HepG2 (cell line): ENCODE measurements around the gene THAP3. TPM values are rescaled to one million over a fixed set of nuclear protein-coding genes. Genes with fewer than 3 reads are reported as not detected.

Source experiments
- EEA1 ChIP-seq: sonication (generic); formaldehyde crosslinking; IDR thresholded peaks from 2 replicates; pipeline ENCODE4 v1.5.1; 2020; ENCODE audit warnings: mild to moderate bottlenecking, missing genetic modification reagents, borderline replicate concordance
- FLYWCH1 ChIP-seq: sonication (generic); formaldehyde crosslinking; IDR thresholded peaks from 2 replicates; pipeline ENCODE4 v1.8.1; 2023; ENCODE audit warnings: mild to moderate bottlenecking, missing genetic modification reagents
- GFI1 ChIP-seq: sonication (generic); formaldehyde crosslinking; IDR thresholded peaks from 2 replicates; pipeline ENCODE4 v1.5.0; 2020; ENCODE audit warnings: missing genetic modification reagents, mild to moderate bottlenecking, borderline replicate concordance
- ISL2 ChIP-seq: sonication (generic); formaldehyde crosslinking; IDR thresholded peaks from 2 replicates; pipeline ENCODE4 v1.5.0; 2020; ENCODE audit warnings: missing genetic modification reagents
- PBX3 ChIP-seq: sonication (generic); formaldehyde crosslinking; IDR thresholded peaks from 2 replicates; pipeline ENCODE4 v1.8.1; 2023; ENCODE audit warnings: missing genetic modification reagents, inconsistent platforms, borderline replicate concordance
- ZNF3 ChIP-seq: IDR thresholded peaks from 2 replicates; pipeline ENCODE4 v1.7.0; 2017; ENCODE audit warnings: inconsistent platforms
- ZNF629 ChIP-seq: sonication (generic); formaldehyde crosslinking; conservative IDR thresholded peaks from 2 replicates; pipeline ENCODE4 v1.5.0; 2020; ENCODE audit warnings: missing genetic modification reagents
- ZNF75D ChIP-seq: sonication (generic); formaldehyde crosslinking; IDR thresholded peaks from 2 replicates; pipeline ENCODE4 v1.8.1; 2023; ENCODE audit warnings: missing genetic modification reagents, mild to moderate bottlenecking, borderline replicate concordance
- ZNF777 ChIP-seq: sonication (generic); formaldehyde crosslinking; IDR thresholded peaks from 2 replicates; pipeline ENCODE4 v1.4.0; 2020; ENCODE audit warnings: missing genetic modification reagents
- ZNF816 ChIP-seq: sonication (generic); formaldehyde crosslinking; IDR thresholded peaks from 2 replicates; pipeline ENCODE4 v1.8.0; 2022; ENCODE audit warnings: missing genetic modification reagents, mild to moderate bottlenecking, borderline replicate concordance
- polyA plus RNA-seq, 8 experiments: library from polyadenylated mRNA; depleted of rRNA in 3 of 8; stranded (reverse) in 7 of 8; unstranded in 1 of 8; fragments of >200 nt; fragmentation: Illumina TruSeq in 4 of 8; extraction: Trizol in 4 of 8; gene quantifications; 2 replicates each; pipeline versions ENCODE4 v1.2.1 to v1.2.3, GENCODE V29; 2011 to 2016; ENCODE audit warnings: low read depth in 4 of 8, missing spikeins in 1 of 8, mixed read lengths in 1 of 8; ENCODE audit not compliant: insufficient read depth in 1 of 8
- total RNA-seq, 5 experiments: library from RNA; depleted of rRNA; stranded (reverse); fragments of >200 nt; fragmentation: Illumina TruSeq; extraction: Trizol; gene quantifications; 2 replicates each; pipeline ENCODE4 v1.2.3, GENCODE V29; 2016; ENCODE audit warnings: low read depth in 1 of 5
- TF ChIP-seq, protein P1 (sequence below): sonication (generic); formaldehyde crosslinking; IDR thresholded peaks from 2 replicates; pipeline ENCODE4 v1.8.1; 2022; ENCODE audit warnings: low read depth, mild to moderate bottlenecking, missing genetic modification reagents
- TF ChIP-seq, protein P2 (sequence below), 2 experiments: fragments of 450-650 bp in 1 of 2; sonication (generic) in 1 of 2; formaldehyde crosslinking; IDR thresholded peaks; 2 replicates each; pipeline versions ENCODE4 v1.5.0 to v1.8.0; 2020 to 2022; ENCODE audit warnings: mild to moderate bottlenecking in 1 of 2, missing genetic modification reagents in 1 of 2
- TF ChIP-seq, protein P3 (sequence below), 2 experiments: sonication (generic) in 1 of 2; formaldehyde crosslinking in 1 of 2; IDR thresholded peaks; 2 replicates each; pipeline versions ENCODE4 v1.6.1 to v1.9.0; 2014 to 2022; ENCODE audit warnings: antibody characterized with exemption in 1 of 2, borderline replicate concordance in 1 of 2, inconsistent platforms in 1 of 2, low read depth in 1 of 2, missing genetic modification reagents in 1 of 2
- TF ChIP-seq, protein P4 (sequence below): sonication (generic); formaldehyde crosslinking; IDR thresholded peaks from 2 replicates; pipeline ENCODE4 v1.5.0; 2020; ENCODE audit warnings: mild to moderate bottlenecking, missing genetic modification reagents

Gene THAP3
- total and polyA plus RNA-seq, 2 of the 13 experiments (the other 11 are each of a cell fraction or from before 2014, with no cell fraction given): 10.3 to 14.9 TPM

DNA sequence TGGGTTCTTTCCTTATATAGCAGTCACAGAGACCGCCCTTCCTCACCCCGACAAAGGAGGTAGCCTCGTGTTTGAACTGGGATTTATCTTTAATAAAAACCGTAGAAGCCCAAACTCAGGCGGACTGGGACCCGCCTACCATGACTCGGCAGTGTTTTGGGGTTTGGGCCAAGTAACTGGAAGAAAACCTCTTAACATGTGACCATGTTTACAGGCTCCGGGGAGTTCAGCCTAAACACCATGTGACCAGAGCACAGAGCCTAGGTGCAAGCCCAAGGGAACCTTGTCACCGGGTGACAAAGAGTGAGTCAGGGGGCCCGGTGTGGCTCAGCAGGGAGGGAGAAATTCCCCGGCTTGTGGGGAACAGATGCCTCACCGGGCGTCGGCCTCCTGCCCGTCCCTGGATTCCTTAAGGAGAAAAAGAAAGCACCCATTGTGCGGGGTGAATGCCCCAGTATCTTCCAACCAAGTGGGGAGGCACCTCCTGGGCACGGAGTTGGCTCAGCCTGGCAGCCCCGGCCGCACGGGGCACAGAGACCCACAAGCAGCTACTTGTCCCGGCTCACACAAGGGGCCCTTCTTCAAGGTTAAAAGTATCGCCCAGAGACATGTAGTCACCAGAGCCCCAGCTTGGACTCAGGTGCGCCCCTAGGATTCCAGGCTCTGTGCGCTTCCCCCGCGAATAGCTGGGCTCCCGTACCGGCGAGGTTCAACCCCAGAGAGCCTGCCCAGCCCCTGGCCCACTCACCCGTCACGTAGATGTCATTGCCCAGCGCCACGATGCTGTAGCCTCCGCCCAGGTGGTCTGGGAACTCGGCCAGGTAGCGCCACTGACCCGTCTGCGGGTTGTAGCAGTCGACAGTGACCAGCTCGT, 23.4 kb upstream of the THAP3 start (continued):
- TF ChIP-seq PBX3 (CRISPR knock-in tag) (no peak), ZNF75D (CRISPR knock-in tag) (no peak), FLYWCH1 (no peak), ZNF777 (no peak), ZNF629 (CRISPR knock-in tag) (no peak), ISL2 (CRISPR knock-in tag) (no peak), ZNF816 (CRISPR knock-in tag) (no peak), GFI1 (CRISPR knock-in tag) (no peak), ZNF3 (CRISPR knock-in tag) (no peak), EEA1 (CRISPR knock-in tag) (no peak)
- TF ChIP-seq, protein P1, sequence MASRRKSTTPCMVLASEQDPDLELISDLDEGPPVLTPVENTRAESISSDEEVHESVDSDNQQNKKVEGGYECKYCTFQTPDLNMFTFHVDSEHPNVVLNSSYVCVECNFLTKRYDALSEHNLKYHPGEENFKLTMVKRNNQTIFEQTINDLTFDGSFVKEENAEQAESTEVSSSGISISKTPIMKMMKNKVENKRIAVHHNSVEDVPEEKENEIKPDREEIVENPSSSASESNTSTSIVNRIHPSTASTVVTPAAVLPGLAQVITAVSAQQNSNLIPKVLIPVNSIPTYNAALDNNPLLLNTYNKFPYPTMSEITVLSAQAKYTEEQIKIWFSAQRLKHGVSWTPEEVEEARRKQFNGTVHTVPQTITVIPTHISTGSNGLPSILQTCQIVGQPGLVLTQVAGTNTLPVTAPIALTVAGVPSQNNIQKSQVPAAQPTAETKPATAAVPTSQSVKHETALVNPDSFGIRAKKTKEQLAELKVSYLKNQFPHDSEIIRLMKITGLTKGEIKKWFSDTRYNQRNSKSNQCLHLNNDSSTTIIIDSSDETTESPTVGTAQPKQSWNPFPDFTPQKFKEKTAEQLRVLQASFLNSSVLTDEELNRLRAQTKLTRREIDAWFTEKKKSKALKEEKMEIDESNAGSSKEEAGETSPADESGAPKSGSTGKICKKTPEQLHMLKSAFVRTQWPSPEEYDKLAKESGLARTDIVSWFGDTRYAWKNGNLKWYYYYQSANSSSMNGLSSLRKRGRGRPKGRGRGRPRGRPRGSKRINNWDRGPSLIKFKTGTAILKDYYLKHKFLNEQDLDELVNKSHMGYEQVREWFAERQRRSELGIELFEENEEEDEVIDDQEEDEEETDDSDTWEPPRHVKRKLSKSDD (CRISPR knock-in tag): no peak
- TF ChIP-seq, protein P2, sequence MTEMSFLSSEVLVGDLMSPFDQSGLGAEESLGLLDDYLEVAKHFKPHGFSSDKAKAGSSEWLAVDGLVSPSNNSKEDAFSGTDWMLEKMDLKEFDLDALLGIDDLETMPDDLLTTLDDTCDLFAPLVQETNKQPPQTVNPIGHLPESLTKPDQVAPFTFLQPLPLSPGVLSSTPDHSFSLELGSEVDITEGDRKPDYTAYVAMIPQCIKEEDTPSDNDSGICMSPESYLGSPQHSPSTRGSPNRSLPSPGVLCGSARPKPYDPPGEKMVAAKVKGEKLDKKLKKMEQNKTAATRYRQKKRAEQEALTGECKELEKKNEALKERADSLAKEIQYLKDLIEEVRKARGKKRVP (CRISPR knock-in tag; IDR thresholded peaks at IDR 0.05): peak in 1 of 2 experiments; percentile 27; a peak in 1 of 4 replicates
- TF ChIP-seq, protein P3, sequence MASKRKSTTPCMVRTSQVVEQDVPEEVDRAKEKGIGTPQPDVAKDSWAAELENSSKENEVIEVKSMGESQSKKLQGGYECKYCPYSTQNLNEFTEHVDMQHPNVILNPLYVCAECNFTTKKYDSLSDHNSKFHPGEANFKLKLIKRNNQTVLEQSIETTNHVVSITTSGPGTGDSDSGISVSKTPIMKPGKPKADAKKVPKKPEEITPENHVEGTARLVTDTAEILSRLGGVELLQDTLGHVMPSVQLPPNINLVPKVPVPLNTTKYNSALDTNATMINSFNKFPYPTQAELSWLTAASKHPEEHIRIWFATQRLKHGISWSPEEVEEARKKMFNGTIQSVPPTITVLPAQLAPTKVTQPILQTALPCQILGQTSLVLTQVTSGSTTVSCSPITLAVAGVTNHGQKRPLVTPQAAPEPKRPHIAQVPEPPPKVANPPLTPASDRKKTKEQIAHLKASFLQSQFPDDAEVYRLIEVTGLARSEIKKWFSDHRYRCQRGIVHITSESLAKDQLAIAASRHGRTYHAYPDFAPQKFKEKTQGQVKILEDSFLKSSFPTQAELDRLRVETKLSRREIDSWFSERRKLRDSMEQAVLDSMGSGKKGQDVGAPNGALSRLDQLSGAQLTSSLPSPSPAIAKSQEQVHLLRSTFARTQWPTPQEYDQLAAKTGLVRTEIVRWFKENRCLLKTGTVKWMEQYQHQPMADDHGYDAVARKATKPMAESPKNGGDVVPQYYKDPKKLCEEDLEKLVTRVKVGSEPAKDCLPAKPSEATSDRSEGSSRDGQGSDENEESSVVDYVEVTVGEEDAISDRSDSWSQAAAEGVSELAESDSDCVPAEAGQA (IDR thresholded peaks at IDR 0.05; ENCODE audit: low read depth): no peak
- TF ChIP-seq, protein P3 (CRISPR knock-in tag; IDR thresholded peaks at IDR 0.05; ENCODE audit: borderline replicate concordance): no peak
- TF ChIP-seq, protein P4, sequence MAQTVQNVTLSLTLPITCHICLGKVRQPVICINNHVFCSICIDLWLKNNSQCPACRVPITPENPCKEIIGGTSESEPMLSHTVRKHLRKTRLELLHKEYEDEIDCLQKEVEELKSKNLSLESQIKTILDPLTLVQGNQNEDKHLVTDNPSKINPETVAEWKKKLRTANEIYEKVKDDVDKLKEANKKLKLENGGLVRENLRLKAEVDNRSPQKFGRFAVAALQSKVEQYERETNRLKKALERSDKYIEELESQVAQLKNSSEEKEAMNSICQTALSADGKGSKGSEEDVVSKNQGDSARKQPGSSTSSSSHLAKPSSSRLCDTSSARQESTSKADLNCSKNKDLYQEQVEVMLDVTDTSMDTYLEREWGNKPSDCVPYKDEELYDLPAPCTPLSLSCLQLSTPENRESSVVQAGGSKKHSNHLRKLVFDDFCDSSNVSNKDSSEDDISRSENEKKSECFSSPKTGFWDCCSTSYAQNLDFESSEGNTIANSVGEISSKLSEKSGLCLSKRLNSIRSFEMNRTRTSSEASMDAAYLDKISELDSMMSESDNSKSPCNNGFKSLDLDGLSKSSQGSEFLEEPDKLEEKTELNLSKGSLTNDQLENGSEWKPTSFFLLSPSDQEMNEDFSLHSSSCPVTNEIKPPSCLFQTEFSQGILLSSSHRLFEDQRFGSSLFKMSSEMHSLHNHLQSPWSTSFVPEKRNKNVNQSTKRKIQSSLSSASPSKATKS (CRISPR knock-in tag): no peak
